HepG2 (cell line): ENCODE measurements around the gene ARMH2. TPM values are rescaled to one million over a fixed set of nuclear protein-coding genes. Genes with fewer than 3 reads are reported as not detected.

Experiments used
- ATAC-seq: fragments of 200-7000 bp; cut with Tn5 transposase; 3 replicates; pipeline ENCODE4 v1.9.1; 2020; ENCODE audit warnings: mild to moderate bottlenecking, moderate library complexity
- BruUV-seq: library from RNA; stranded (reverse); fragments of 400-500 nt; replicated peaks from 2 replicates; lab custom pipeline; 2021; lab: Mats Ljungman, UMichigan
- CTCF ChIA-PET: fragments of 300-600 bp; formaldehyde crosslinking; extraction: SDS; loops from one replicate; lab custom pipeline; 2021; ENCODE audit warnings: low total read pairs, inconsistent platforms, low intra/inter-chr PET ratio; lab: Yijun Ruan, JAX
- POLR2A ChIA-PET: fragments of 350-600 bp; sonication (Branson Sonifier 250); formaldehyde crosslinking; loops from one replicate; lab custom pipeline; 2020; ENCODE audit warnings: antibody characterized with exemption, inconsistent platforms; lab: Yijun Ruan, JAX
- DNase-seq: peaks from one replicate; pipeline ENCODE4 v3.0.0-alpha.2; 2015; ENCODE audit warnings: low spot score
- FAIRE-seq: peaks from 3 replicates; lab custom pipeline; 2011; peaks lifted over from hg19 to GRCh38; lab: Jason Lieb, UNC
- H2AFZ ChIP-seq: one replicate; pipeline ENCODE4 v1.6.1; 2011; ENCODE audit warnings: low read length, inconsistent platforms
- H3K27ac ChIP-seq: fragments of 300-600 bp; 3 replicates; pipeline ENCODE4 v1.8.0; 2011; ENCODE audit warnings: mixed run types, mild to moderate bottlenecking, mixed read lengths, low read length, inconsistent platforms; ENCODE audit not compliant: insufficient read depth; ENCODE audit errors: extremely low read length
- H3K27me3 ChIP-seq, 2 experiments: fragments of 200-600 bp in 1 of 2; 2 replicates in 1 of 2; 3 replicates in 1 of 2; pipeline versions ENCODE4 v1.6.0 to v1.8.0; 2011; ENCODE audit warnings: low read length in 2 of 2, mild to moderate bottlenecking in 2 of 2, moderate library complexity in 2 of 2, inconsistent platforms in 1 of 2; ENCODE audit not compliant: insufficient read depth in 2 of 2, control insufficient read depth in 1 of 2
- H3K36me3 ChIP-seq, 2 experiments: fragments of 200-600 bp in 1 of 2; replicated peaks in 1 of 2; 2 replicates in 1 of 2; 3 replicates in 1 of 2; pipeline versions ENCODE4 v1.5.1 to v1.8.0; 2011; ENCODE audit warnings: low read length in 2 of 2, inconsistent platforms in 1 of 2; ENCODE audit not compliant: insufficient read depth in 2 of 2, control insufficient read depth in 1 of 2
- H3K4me1 ChIP-seq: 2 replicates; pipeline ENCODE4 v1.5.1; 2012; ENCODE audit warnings: low read length, inconsistent platforms; ENCODE audit not compliant: insufficient read depth
- H3K4me2 ChIP-seq: 2 replicates; pipeline ENCODE4 v1.6.0; 2011; ENCODE audit warnings: low read depth, low read length, inconsistent platforms
- H3K4me3 ChIP-seq, 3 experiments: fragments of 200-600 bp in 1 of 3; sonication (generic), shearing (Covaris generic) in 1 of 3; replicated peaks in 1 of 3; 2 replicates each; pipeline ENCODE4 v1.5.1; 2011 to 2016; ENCODE audit warnings: low read length in 3 of 3, inconsistent platforms in 2 of 3, low read depth in 2 of 3, mild to moderate bottlenecking in 2 of 3, control low read depth in 1 of 3, mixed read lengths in 1 of 3; ENCODE audit not compliant: insufficient read depth in 1 of 3
- H3K79me2 ChIP-seq: one replicate; pipeline ENCODE4 v1.6.1; 2011; ENCODE audit warnings: low read length, inconsistent platforms; ENCODE audit not compliant: insufficient read depth
- H3K9ac ChIP-seq: 2 replicates; pipeline ENCODE4 v1.6.0; 2011; ENCODE audit warnings: mild to moderate bottlenecking, low read depth, low read length, inconsistent platforms; ENCODE audit not compliant: insufficient read depth
- H3K9me3 ChIP-seq: 2 replicates; pipeline ENCODE4 v1.5.1; 2012; ENCODE audit warnings: mild to moderate bottlenecking, low read length
- H4K20me1 ChIP-seq: 2 replicates; pipeline ENCODE4 v1.6.0; 2011; ENCODE audit warnings: inconsistent platforms, mild to moderate bottlenecking, low read length, moderate library complexity; ENCODE audit not compliant: insufficient read depth
- HHEX ChIP-seq: IDR thresholded peaks from 2 replicates; pipeline ENCODE4 v1.6.1; 2016; ENCODE audit warnings: control low read depth
- ZNF17 ChIP-seq: sonication (generic); formaldehyde crosslinking; IDR thresholded peaks from 2 replicates; pipeline ENCODE4 v1.5.0; 2020; ENCODE audit warnings: mild to moderate bottlenecking, missing genetic modification reagents
- ZNF629 ChIP-seq: sonication (generic); formaldehyde crosslinking; conservative IDR thresholded peaks from 2 replicates; pipeline ENCODE4 v1.5.0; 2020; ENCODE audit warnings: missing genetic modification reagents
- ZNF841 ChIP-seq: sonication (generic); formaldehyde crosslinking; IDR thresholded peaks from 2 replicates; pipeline ENCODE4 v1.8.1; 2023; ENCODE audit warnings: missing genetic modification reagents, borderline replicate concordance
- WGBS: methylation state at CpG from one replicate; pipeline ENCODE4 v1.1.6; 2017; ENCODE audit warnings: low lambda C conversion rate; 5-methylcytosine and 5-hydroxymethylcytosine counted together
- in situ Hi-C: cut with HindIII; loops from 2 replicates; pipeline ENCODE4 v1.10.0; 2017; ENCODE audit warnings: low pct_unique_long_range_greater_than_20kb; ENCODE audit not compliant: extremely low pct_ligation_motif_present
- intact Hi-C: fragments of 100-400 bp; cut with micrococcal nuclease; formaldehyde crosslinking; loops from one replicate; pipeline ENCODE4 v1.10.0; 2022; ENCODE audit not compliant: unreplicated experiment
- polyA plus RNA-seq, 8 experiments: library from polyadenylated mRNA; depleted of rRNA in 3 of 8; stranded (reverse) in 7 of 8; unstranded in 1 of 8; fragments of >200 nt; fragmentation: Illumina TruSeq in 4 of 8; extraction: Trizol in 4 of 8; gene quantifications; 2 replicates each; pipeline versions ENCODE4 v1.2.1 to v1.2.3, GENCODE V29; 2011 to 2016; ENCODE audit warnings: low read depth in 4 of 8, missing spikeins in 1 of 8, mixed read lengths in 1 of 8; ENCODE audit not compliant: insufficient read depth in 1 of 8
- total RNA-seq, 5 experiments: library from RNA; depleted of rRNA; stranded (reverse); fragments of >200 nt; fragmentation: Illumina TruSeq; extraction: Trizol; gene quantifications; 2 replicates each; pipeline ENCODE4 v1.2.3, GENCODE V29; 2016; ENCODE audit warnings: low read depth in 1 of 5

The ARMH2 gene
- total and polyA plus RNA-seq, 2 of the 13 experiments (the other 11 are each of a cell fraction or from before 2014, with no cell fraction given): not detected

DNA sequence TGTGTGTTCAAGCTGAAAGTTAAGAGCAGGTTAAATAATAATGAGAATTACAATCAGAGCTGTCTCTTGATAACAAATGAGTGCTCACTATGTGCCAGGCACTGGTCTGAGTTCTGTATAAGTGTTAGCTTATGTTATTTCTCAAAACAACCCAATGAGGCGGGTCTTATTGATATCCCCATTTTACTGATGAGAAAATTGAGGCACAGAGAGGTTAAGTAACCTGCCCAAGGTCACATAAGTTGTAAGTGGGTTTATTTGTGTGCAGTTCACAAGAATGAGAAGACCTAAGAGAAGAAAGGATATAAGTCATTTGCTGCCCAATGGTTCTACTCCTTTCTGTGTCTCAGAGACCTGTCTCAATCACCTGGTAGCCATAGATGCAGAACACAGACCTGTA, 34.1 kb upstream of the ARMH2 start:
- CTCF ChIA-PET: no interaction called here
- peak; percentile 64 for TF ChIP-seq ZNF629 (CRISPR knock-in tag)
- TF ChIP-seq ZNF17 (CRISPR knock-in tag): no peak

DNA sequence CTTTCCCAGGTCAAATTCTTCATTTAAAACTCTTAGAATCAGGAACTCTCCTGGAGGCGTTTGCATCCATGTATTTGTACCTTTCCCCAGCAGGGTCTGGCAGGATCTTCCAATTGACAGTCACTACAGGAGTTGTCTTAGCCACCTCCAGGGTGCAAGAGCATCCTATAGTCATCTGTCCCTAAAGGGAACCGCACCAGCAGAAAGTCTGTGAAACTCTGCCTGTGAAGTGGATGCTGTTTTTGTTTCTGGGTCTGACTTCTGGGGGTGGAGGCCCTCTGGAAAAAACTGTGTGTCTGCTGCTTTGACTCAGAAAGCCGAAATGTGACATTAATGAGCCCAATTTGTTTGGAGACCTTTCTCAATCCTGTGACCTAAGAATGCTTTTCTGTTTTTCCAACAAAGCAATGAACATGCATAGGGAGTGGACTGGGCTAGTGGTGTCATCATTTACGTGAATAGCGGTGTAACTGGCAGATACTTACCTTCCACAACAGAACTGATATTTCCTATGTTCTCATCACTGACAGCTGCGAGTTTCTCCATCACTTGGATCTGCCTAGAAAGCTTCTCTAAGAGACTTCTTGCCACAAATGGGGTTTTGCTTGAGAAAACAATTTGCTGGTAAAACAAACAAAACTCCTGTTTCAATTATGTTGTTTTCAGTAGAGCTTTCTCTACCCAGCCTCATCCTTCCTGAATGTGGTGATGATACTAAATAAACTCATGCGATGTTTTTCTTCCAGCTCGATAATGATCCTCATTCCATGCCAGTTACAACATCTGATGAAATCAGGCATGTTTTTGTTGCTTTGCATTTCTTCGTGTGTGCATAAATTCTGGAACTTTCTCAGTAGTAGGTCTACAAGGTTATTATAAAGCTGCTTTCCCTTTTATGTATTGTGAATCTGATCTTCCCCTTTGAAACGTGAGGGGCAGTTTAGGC, 33.3 kb upstream of the ARMH2 start:
- H3K4me2 ChIP-seq: no peak overlapping the region
- in situ Hi-C loops (no loop called here), intact Hi-C loops (no loop called here)
- TF ChIP-seq HHEX (no peak), ZNF841 (no peak)
- DNase-seq: no peak
- no peaks in the 10 kb centered on the region for H3K79me2 ChIP-seq
- no peak for FAIRE-seq
- H3K4me1 ChIP-seq: peaks cover 17% of the 10 kb centered on the region
- no peak for ATAC-seq
- no peaks in the 10 kb centered on the region for H3K36me3 ChIP-seq
- WGBS: 18% methylated on average over 10 of the region's 10 CpGs
- H3K9ac ChIP-seq: no peak overlapping the region
- H2AFZ ChIP-seq: no peak overlapping the region
- peaks cover 0 to 5% of the 10 kb centered on the region in 2 experiments; a peak in 2 of 5 replicates for H3K27me3 ChIP-seq
- ChIA-PET POLR2A (no interaction called here), CTCF (no interaction called here)
- no TSS peak for BruUV-seq
- no peak overlapping the region for H3K27ac ChIP-seq
- no peaks in the 10 kb centered on the region for H4K20me1 ChIP-seq
- no peak overlapping the region for H3K4me3 ChIP-seq
- H3K9me3 ChIP-seq: no peaks in the 10 kb centered on the region

More for the DNA sequence above, 34.1 kb upstream of the ARMH2 start:
- no peak overlapping the region for H3K4me2 ChIP-seq
- H3K4me3 ChIP-seq: no peak overlapping the region
- in situ Hi-C loops: no loop called here
- peaks cover 10% of the 10 kb centered on the region for H3K4me1 ChIP-seq
- no peaks in the 10 kb centered on the region for H3K36me3 ChIP-seq
- no peak overlapping the region for H3K9ac ChIP-seq
- no peak overlapping the region for H3K27ac ChIP-seq
- peaks cover 0 to 5% of the 10 kb centered on the region in 2 experiments; a peak in 2 of 5 replicates for H3K27me3 ChIP-seq
- 9% methylated on average over 1 of the region's 1 CpG for WGBS
- ATAC-seq (no peak), FAIRE-seq (no peak), DNase-seq (no peak)
- no peaks in the 10 kb centered on the region for H3K9me3 ChIP-seq
- no peaks in the 10 kb centered on the region for H4K20me1 ChIP-seq
- H3K79me2 ChIP-seq: no peaks in the 10 kb centered on the region
- no peak overlapping the region for H2AFZ ChIP-seq
- no TSS peak for BruUV-seq
- POLR2A ChIA-PET: no interaction called here
- intact Hi-C loops: no loop called here
